ENCODE measurements around the gene CD302.
"Not testable (repeated sequence)": the region's sequence is repeated elsewhere in the genome, so short reads cannot be mapped to it uniquely, and the experiment has no call there.

CD302 gene

GRCh38 chr2:159748089-159748488 is 49.9 kb downstream of the CD302 start:
- no peak for DNase-seq (ENCODE audit: low read depth)

- DNase-seq (ENCODE audit: low read depth) = not testable (repeated sequence)
These were observed 52.8 kb downstream of the CD302 start for GRCh38 chr2:159745237-159745636.

GRCh38 chr2:159744363-159744762 is 53.6 kb downstream of the CD302 start:
- peak; percentile 38 for DNase-seq (ENCODE audit: low read depth)

GRCh38 chr2:159742846-159743245 is 55.2 kb downstream of the CD302 start:
- no peak for DNase-seq (ENCODE audit: low read depth)

GRCh38 chr2:159738509-159739390 is 59.3 kb downstream of the CD302 start:
- DNase-seq (ENCODE audit: low read depth) = no peak

- DNase-seq (ENCODE audit: low read depth) = no peak
These were observed 60.1 kb downstream of the CD302 start for GRCh38 chr2:159737917-159738296.

GRCh38 chr2:159737292-159737916 is 60.6 kb downstream of the CD302 start:
- no peak for DNase-seq (ENCODE audit: low read depth)

- no peak for DNase-seq (ENCODE audit: low read depth)
These were observed 62.0 kb downstream of the CD302 start for GRCh38 chr2:159736048-159736447.

GRCh38 chr2:159735648-159736047 is 62.4 kb downstream of the CD302 start:
- no peak for DNase-seq (ENCODE audit: low read depth)

- no peak for DNase-seq (ENCODE audit: low read depth)
These were observed 69.4 kb downstream of the CD302 start for GRCh38 chr2:159728629-159729028.

- DNase-seq (ENCODE audit: low read depth) = no peak
These were observed 72.3 kb downstream of the CD302 start for GRCh38 chr2:159725713-159726112.

- not testable (repeated sequence) for DNase-seq (ENCODE audit: low read depth)
These were observed 73.0 kb downstream of the CD302 start for GRCh38 chr2:159724795-159725572.

GRCh38 chr2:159722580-159722979 is 75.4 kb downstream of the CD302 start:
- no peak for DNase-seq (ENCODE audit: low read depth)

GRCh38 chr2:159720676-159721075 is 77.3 kb downstream of the CD302 start:
- DNase-seq (ENCODE audit: low read depth) = no peak
